GM21619 (cell line): Measurements from ENCODE around the gene ASAH2B.

Experiments used
- ATAC-seq: cut with Tn5 transposase; IDR thresholded peaks from one replicate; pipeline ENCODE4 v1.9.1; 2021; ENCODE audit not compliant: unreplicated experiment

Gene ASAH2B

GRCh38 chr10:50796693-50797092 is 57.0 kb downstream of the ASAH2B start:
- ATAC-seq = no peak

GRCh38 chr10:50798297-50798696 is 58.6 kb downstream of the ASAH2B start:
- no peak for ATAC-seq

- ATAC-seq = no peak
Measured at GRCh38 chr10:50799595-50799994, 59.9 kb downstream of the ASAH2B start.

DNA sequence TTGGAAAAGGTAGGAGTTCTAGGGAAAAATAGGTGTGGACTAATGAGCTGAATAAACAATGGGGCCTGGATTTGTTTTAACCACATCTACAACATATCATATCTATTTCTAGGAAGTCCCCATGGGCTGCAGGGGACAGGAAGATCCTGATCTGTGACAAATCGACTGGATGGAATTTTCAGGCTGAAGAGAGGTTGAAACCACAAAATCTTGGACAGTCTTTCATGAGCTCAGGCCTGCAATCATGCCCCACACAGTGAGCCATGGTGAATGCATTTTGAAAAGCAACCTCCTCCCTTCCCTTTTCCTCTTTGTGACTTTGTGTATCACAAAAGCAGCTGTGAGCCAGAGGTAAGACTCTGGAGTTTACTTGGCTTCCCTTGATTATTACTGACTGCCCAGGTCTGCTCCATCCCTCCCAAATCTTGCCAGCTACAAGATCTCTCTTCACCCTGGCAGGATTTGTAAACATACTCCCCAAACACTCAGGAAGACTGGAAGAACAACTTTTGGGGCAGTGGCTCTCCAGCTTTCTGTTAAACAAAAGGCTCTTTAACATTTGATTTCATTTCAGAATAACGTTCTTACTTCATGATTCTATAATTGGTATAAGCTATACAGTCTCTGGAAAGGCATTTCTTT is 66.4 kb downstream of the ASAH2B start:
- ATAC-seq = no peak

DNA sequence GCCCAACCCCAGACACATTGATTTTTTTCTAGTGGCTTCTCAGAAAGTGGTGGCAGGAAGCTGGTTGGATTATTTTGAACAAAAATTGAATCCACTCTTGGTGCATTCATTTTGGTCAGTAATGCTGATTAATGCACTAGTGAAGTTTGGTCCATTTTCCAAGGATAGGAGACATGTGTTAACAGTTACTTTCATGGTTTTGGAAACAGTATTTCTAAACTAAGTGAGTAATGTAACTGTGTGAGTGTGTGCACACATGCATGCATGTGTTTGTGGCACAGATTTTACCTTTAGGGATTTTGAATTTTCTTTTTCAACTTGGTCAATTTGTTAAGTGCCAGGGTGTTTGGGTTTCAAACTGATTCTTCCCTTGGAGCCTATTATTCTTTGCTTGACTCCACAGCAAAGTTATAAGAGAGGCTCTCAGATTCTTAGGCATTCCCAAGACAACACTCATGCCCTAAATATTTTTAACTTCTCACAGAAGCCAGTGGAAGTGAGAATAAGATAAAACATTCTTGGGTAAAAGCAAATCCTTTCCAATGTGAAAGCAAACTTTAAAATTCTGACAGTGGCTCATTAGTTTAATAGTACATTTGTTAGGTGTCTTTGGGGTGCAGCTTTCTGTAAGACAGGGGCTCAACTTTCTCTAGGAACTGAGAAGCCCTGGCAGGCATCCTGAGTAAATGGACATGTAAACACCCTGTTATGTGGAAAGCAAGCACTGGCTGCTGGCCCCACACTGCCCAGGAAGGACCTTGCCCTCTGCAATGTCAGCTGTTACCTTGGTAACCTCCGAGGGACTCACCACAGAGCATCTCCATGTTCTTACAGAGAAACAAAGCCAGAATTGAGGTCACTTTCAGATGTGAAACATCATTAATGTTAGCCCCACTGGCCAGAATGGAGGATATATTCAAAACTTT is 68.4 kb downstream of the ASAH2B start:
- ATAC-seq = no peak
